ENCODE results near the gene NDUFA5. TPM values are rescaled to one million over a fixed set of nuclear protein-coding genes. Genes with fewer than 3 reads are reported as not detected.

The NDUFA5 gene
- total and polyA plus RNA-seq, 12 donors: 39.4 to 289 (median 138) TPM

GRCh38 chr7:123502201-123502600, 55.4 kb downstream of the NDUFA5 start:
- no peak for DNase-seq
- H3K4me1 ChIP-seq (replicated peaks in 1 of 2): peaks cover 11 to 12% of the 10 kb centered on the region in 2 donors
- H3K9me3 ChIP-seq (replicated peaks in 1 of 3): no peaks in the 10 kb centered on the region
- intact Hi-C loops (cut with DNase I): loop anchor here in 1 of 2 donors (5.0 kb wide), 1 partner anchor 35 kb away; no protein-coding TSS in a partner anchor
- 88 to 89% (median 88%) methylated on average over 5 of the region's 5 CpGs for WGBS, 4 donors
- H3K27ac ChIP-seq: no peak overlapping the region
- no peaks in the 10 kb centered on the region for H3K36me3 ChIP-seq (replicated peaks in 1 of 2)
- H3K27me3 ChIP-seq: no peaks in the 10 kb centered on the region
- H3K4me3 ChIP-seq: no peak overlapping the region
- TF ChIP-seq CTCF (IDR thresholded peaks at IDR 0.05) (no peak), POLR2A (IDR thresholded peaks at IDR 0.05) (no peak)

GRCh38 chr7:123500878-123501489, 56.6 kb downstream of the NDUFA5 start:
- TF ChIP-seq POLR2A (IDR thresholded peaks at IDR 0.05): no peak
- no peak for TF ChIP-seq CTCF (IDR thresholded peaks at IDR 0.05)
- 81 to 95% (median 84%) methylated on average over 1 of the region's 1 CpG for WGBS, 4 donors
- intact Hi-C loops (cut with DNase I): loop anchor here in 1 of 2 donors (5.0 kb wide), 1 partner anchor 36 kb away; no protein-coding TSS in a partner anchor
- no peak overlapping the region for H3K4me3 ChIP-seq
- DNase-seq: no peak
- no peaks in the 10 kb centered on the region for H3K9me3 ChIP-seq (replicated peaks in 1 of 3)
- no peak overlapping the region for H3K27ac ChIP-seq
- no peaks in the 10 kb centered on the region for H3K27me3 ChIP-seq
- H3K4me1 ChIP-seq (replicated peaks in 1 of 2): peaks cover 11 to 12% of the 10 kb centered on the region in 2 donors
- H3K36me3 ChIP-seq (replicated peaks in 1 of 2): no peaks in the 10 kb centered on the region

- no peak overlapping the region for H3K27ac ChIP-seq
- no peak for TF ChIP-seq POLR2A (IDR thresholded peaks at IDR 0.05)
- TF ChIP-seq CTCF (IDR thresholded peaks at IDR 0.05): no peak
- peak in 2 of 7 donors; percentile 19 to 22 for DNase-seq
- peaks cover 11 to 14% of the 10 kb centered on the region in 2 donors for H3K4me1 ChIP-seq (replicated peaks in 1 of 2)
- 71 to 79% (median 77%) methylated on average over 8 of the region's 8 CpGs for WGBS, 4 donors
- intact Hi-C loops (cut with DNase I): no loop called here
- H3K9me3 ChIP-seq (replicated peaks in 1 of 3): no peaks in the 10 kb centered on the region
- no peak overlapping the region for H3K4me3 ChIP-seq
- no peaks in the 10 kb centered on the region for H3K27me3 ChIP-seq
- H3K36me3 ChIP-seq (replicated peaks in 1 of 2): no peaks in the 10 kb centered on the region
These were observed 58.2 kb downstream of the NDUFA5 start for GRCh38 chr7:123499211-123499970.

GRCh38 chr7:123498601-123499000, 59.0 kb downstream of the NDUFA5 start:
- no peaks in the 10 kb centered on the region for H3K27me3 ChIP-seq
- WGBS, 4 donors: 72 to 85% (median 75%) methylated on average over 2 of the region's 2 CpGs
- peaks cover 11 to 20% of the 10 kb centered on the region in 2 donors for H3K4me1 ChIP-seq (replicated peaks in 1 of 2)
- H3K4me3 ChIP-seq: no peak overlapping the region
- no peaks in the 10 kb centered on the region for H3K36me3 ChIP-seq (replicated peaks in 1 of 2)
- TF ChIP-seq POLR2A (IDR thresholded peaks at IDR 0.05) (no peak), CTCF (IDR thresholded peaks at IDR 0.05) (no peak)
- no peak overlapping the region for H3K27ac ChIP-seq
- H3K9me3 ChIP-seq (replicated peaks in 1 of 3): no peaks in the 10 kb centered on the region
- intact Hi-C loops (cut with DNase I): no loop called here
- DNase-seq: no peak

Data from adrenal gland (tissue), 12 donors.